ENCODE measurements around the gene FAM131A. TPM values are rescaled to one million over a fixed set of nuclear protein-coding genes. Genes with fewer than 3 reads are reported as not detected.

FAM131A gene
- total RNA-seq (2022; extraction: Qiagen RNA extraction; ENCODE audit: low read depth) = 8.1 to 11.3 TPM (median 8.6 TPM) in 5 replicates

DNA sequence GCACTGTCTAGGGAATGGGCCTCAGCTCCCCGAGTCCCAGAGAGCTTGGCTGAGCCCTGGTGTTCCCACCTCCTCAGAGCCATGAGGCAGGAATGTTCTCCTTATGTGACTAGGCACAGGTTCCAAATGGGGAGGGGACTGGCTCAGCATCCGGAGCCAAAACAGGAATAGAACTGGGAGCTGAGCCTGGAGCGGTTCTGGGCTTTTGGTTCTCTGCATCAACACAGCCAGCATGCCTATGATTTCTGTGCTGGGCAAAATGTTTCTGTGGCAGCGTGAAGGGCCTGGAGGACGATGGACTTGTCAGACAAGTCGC, at the start of gene FAM131A:
Gene FAM131A (plus strand): TSS at position 202 of the 316 bp plus-strand sequence. CDS start 31 bp downstream, at position 233.

DNA sequence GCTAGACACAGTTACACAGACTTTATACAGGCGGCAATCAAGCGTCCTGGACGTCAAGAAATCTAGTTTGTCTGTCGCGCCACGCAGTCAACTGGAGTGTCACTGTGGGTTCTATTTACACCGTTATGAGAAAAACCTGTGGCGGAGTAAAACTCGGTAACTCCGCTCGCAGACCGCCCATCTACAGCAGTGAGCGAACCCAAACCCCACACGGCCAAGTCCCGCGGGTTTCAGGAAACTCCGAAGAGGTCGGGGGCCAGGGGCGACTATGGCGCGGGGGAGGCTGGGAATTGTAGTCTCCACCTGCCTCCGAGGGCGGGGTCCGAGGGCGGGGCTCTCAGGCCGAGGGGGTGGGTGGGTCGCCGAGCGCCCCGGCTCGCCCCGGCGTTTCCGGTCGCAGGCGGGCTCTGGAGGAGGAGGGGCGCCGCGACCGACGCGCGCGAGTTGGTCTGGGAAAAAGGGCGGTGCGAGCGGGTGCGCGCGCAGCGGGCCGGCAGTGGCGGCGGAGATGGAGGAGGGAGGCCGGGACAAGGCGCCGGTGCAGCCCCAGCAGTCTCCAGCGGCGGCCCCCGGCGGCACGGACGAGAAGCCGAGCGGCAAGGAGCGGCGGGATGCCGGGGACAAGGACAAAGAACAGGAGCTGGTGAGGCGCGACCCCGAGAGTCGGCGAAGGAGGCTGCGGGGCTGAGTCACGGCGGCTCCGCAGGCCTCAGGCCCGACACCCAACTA, 38.5 kb upstream of the FAM131A start, which contains the start of gene PSMD2:
Gene PSMD2 (plus strand): TSS at position 483 of the 729 bp plus-strand sequence. CDS start 26 bp downstream, at position 509.

GRCh38 chr3:184314363-184314699, 23.1 kb upstream of the FAM131A start, which contains the start of gene EIF4G1:
TSS of gene EIF4G1 (plus strand) at chr3:184314606. CDS start at chr3:184315797, 1,191 bp downstream.

GRCh38 chr3:184361532-184361931, 24.1 kb downstream of the FAM131A start, which contains the start of the genes CLCN2 and POLR2H:
TSS of gene CLCN2 (minus strand) at chr3:184361605. CDS start at chr3:184361479, 126 bp downstream.
TSS of gene POLR2H (plus strand) at chr3:184361710. CDS start at chr3:184363493, 1,783 bp downstream.

DNA sequence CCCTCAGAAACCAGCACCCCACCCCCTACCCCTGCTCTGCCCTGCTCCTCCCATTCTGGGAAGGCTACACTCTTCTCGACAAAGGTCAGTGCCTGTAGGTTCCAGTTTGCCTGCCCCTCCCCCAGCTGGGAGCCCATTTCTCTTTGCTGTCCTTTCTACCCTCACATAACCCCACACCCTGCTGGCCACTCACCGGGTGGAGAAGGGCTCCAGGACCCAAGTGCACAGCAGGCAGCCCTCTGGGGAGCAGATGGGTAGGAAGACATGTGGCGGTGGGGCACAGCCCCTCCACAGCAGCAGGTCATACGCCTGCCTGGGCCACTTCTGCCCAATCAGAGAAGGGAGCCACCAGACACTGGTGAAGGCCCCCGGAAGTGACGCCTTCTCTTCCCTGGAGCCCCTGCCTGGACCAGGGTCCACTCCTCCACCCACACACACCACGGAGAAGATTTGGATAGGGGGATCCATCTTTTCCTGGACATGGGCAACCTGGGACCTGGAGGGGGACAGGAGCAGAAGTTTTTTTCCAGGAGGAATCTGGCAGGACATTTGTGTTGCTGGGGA, 40.6 kb downstream of the FAM131A start, which contains the start of gene THPO:
Gene THPO (minus strand): TSS at position 326 of the 564 bp plus-strand sequence. CDS start 1,948 bp downstream, outside the sequence.

GRCh38 chr3:184379358-184380184, 42.2 kb downstream of the FAM131A start, which contains the start of gene CHRD:
TSS of gene CHRD (plus strand) at chr3:184380054. CDS start at chr3:184380319, 265 bp downstream.

Other genes starting within 250 kb of the FAM131A start
- not detected in 5 replicates for gene HTR3E, start 240.5 kb upstream of the FAM131A start, total RNA-seq (2022; extraction: Qiagen RNA extraction; ENCODE audit: low read depth)
- gene EIF2B5, start 202.2 kb upstream of the FAM131A start, total RNA-seq (2022; extraction: Qiagen RNA extraction; ENCODE audit: low read depth) = 26.5 to 30.8 TPM (median 29.7 TPM) in 5 replicates
- gene DVL3, start 182.2 kb upstream of the FAM131A start, total RNA-seq (2022; extraction: Qiagen RNA extraction; ENCODE audit: low read depth) = 20.4 to 27.7 TPM (median 25.4 TPM) in 5 replicates
- gene AP2M1, start 162.7 kb upstream of the FAM131A start, total RNA-seq (2022; extraction: Qiagen RNA extraction; ENCODE audit: low read depth) = 295 to 329 TPM (median 316 TPM) in 5 replicates
- 32.1 to 35.1 TPM (median 34.6 TPM) in 5 replicates for gene ABCF3, start 151.4 kb upstream of the FAM131A start, total RNA-seq (2022; extraction: Qiagen RNA extraction; ENCODE audit: low read depth)
- 0.34 to 0.93 TPM (median 0.38 TPM) in 5 replicates for gene VWA5B2, start 108.0 kb upstream of the FAM131A start, total RNA-seq (2022; extraction: Qiagen RNA extraction; ENCODE audit: low read depth)
- 54.5 to 79.7 TPM (median 76.1 TPM) in 5 replicates for gene ALG3, start 88.6 kb upstream of the FAM131A start, total RNA-seq (2022; extraction: Qiagen RNA extraction; ENCODE audit: low read depth)
- gene EEF1AKMT4, start 87.9 kb upstream of the FAM131A start, total RNA-seq (2022; extraction: Qiagen RNA extraction; ENCODE audit: low read depth) = 9.5 to 13.9 TPM (median 13.2 TPM) in 5 replicates
- 0.77 to 1.8 TPM (median 1.4 TPM) in 5 replicates for gene CAMK2N2, start 76.0 kb upstream of the FAM131A start, total RNA-seq (2022; extraction: Qiagen RNA extraction; ENCODE audit: low read depth)
- gene ECE2, start 61.6 kb upstream of the FAM131A start, total RNA-seq (2022; extraction: Qiagen RNA extraction; ENCODE audit: low read depth) = not detected in 5 replicates
- gene PSMD2, start 38.4 kb upstream of the FAM131A start, total RNA-seq (2022; extraction: Qiagen RNA extraction; ENCODE audit: low read depth) = 298 to 415 TPM (median 323 TPM) in 5 replicates
- 255 to 273 TPM (median 265 TPM) in 5 replicates for gene EIF4G1, start 23.0 kb upstream of the FAM131A start, total RNA-seq (2022; extraction: Qiagen RNA extraction; ENCODE audit: low read depth)
- 4.6 to 5.8 TPM (median 5.1 TPM) in 5 replicates for gene CLCN2, start 24.0 kb downstream of the FAM131A start, total RNA-seq (2022; extraction: Qiagen RNA extraction; ENCODE audit: low read depth)
- gene POLR2H, start 24.1 kb downstream of the FAM131A start, total RNA-seq (2022; extraction: Qiagen RNA extraction; ENCODE audit: low read depth) = 72.6 to 84.5 TPM (median 76.7 TPM) in 5 replicates
- 0.03 TPM in 1 of 5 replicates, not detected in the others for gene THPO, start 40.6 kb downstream of the FAM131A start, total RNA-seq (2022; extraction: Qiagen RNA extraction; ENCODE audit: low read depth)
- gene CHRD, start 42.5 kb downstream of the FAM131A start, total RNA-seq (2022; extraction: Qiagen RNA extraction; ENCODE audit: low read depth) = 0.11 to 0.27 TPM (median 0.22 TPM) in 5 replicates
- gene EPHB3, start 224.2 kb downstream of the FAM131A start, total RNA-seq (2022; extraction: Qiagen RNA extraction; ENCODE audit: low read depth) = 0.31 to 0.80 TPM (median 0.38 TPM) in 5 replicates

Measured in A549 treated with CpdA at 1 μM for 4 hours (cell line).